CD4-positive, alpha-beta T cell treated with Interleukin-6 at 100 ng/mL for 8 hours (primary cell): ENCODE measurements around the gene DPEP3.

Source experiments
- DNase-seq: peaks from one replicate; pipeline ENCODE4 v3.0.0-alpha.2; 2020; ENCODE audit warnings: mixed read lengths, low spot score

The DPEP3 gene

DNA sequence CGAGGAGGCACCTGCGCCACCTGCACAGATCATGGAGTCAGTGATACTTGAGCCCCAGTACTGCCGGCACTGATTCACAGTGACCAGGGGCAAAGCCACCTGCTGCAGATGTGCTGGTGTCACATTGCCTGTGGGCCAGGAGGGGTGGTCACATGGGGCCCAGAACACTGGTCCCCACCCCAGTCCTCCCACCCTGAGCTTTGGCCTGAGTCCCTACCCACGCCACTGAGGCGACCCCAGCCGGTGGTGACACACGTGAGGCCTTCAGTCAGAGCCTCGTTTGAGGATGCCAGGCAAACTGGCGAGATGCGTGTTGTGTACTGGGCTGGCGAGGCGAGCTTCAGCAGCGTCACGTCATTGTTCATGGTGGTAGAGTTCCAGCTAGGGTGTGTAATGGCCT lies 50.1 kb downstream of the DPEP3 start:
- DNase-seq: no peak

DNA sequence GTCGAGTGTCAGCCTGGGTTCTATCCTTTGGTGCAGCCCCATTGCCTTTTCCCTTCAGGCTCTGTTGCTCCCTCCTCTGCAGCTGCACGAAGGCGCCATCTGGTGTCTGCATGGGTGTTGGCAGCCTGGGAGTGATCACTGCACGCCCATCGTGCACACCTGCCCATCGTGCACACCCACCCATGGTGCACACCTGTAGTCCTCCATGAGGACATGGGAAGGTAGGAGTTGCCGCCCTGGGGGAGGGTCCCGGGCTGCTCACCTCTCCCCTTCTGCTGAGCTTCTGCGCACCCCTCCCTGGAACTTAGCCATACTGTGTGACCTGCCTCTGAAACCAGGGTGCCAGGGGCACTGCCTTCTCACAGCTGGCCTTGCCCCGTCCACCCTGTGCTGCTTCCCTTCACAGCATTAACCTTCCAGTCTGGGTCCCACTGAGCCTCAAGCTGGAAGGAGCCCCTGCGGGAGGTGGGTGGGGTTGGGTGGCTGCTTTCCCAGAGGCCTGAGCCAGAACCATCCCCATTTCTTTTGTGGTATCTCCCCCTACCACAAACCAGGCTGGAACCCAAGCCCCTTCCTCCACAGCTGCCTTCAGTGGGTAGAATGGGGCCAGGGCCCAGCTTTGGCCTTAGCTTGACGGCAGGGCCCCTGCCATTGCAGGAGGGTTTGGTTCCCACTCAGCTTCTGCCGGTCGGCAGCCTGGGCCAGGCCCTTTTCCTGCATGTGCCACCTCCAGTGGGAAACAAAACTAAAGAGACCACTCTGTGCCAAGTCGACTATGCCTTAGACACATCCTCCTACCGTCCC lies 51.5 kb downstream of the DPEP3 start:
- peak; percentile 73 for DNase-seq

DNA sequence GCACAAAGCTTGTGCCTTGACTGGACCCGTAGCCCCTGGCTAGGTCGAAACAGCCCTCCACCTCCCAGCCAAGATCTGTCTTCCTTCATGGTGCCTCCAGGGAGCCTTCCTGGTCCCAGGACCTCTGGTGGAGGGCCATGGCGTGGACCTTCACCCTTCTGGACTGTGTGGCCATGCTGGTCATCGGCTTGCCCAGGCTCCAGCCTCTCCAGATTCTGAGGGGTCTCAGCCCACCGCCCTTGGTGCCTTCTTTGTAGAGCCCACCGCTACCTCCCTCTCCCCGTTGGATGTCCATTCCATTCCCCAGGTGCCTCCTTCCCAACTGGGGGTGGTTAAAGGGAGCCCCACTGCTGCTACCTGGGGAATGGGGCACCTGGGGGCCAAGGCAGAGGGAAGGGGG lies 52.2 kb downstream of the DPEP3 start:
- no peak for DNase-seq

DNA sequence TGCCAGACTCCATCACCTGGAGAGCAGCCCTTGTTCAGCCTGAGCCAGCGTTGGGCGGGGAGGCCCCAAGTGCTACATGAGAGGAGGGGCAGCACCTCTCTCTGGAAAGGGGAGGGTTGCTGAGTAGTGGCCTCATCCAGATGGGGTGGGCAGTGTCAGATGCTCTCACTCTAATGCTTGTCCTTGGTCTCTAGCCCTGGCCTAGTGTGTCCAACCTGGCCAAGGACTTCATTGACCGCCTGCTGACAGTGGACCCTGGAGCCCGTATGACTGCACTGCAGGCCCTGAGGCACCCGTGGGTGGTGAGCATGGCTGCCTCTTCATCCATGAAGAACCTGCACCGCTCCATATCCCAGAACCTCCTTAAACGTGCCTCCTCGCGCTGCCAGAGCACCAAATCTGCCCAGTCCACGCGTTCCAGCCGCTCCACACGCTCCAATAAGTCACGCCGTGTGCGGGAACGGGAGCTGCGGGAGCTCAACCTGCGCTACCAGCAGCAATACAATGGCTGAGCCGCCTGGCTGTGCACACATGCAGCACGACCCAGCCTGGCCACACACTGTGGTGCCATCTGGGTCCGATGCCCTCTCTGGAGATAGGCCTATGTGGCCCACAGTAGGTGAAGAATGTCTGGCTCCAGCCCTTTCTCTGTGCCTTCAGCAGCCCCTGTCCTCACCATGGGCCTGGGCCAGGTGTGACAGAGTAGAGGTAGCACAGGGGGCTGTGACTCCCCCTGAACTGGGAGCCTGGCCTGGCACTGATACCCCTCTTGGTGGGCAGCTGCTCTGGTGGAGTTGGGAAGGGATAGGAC lies 53.0 kb downstream of the DPEP3 start:
- DNase-seq: no peak

DNA sequence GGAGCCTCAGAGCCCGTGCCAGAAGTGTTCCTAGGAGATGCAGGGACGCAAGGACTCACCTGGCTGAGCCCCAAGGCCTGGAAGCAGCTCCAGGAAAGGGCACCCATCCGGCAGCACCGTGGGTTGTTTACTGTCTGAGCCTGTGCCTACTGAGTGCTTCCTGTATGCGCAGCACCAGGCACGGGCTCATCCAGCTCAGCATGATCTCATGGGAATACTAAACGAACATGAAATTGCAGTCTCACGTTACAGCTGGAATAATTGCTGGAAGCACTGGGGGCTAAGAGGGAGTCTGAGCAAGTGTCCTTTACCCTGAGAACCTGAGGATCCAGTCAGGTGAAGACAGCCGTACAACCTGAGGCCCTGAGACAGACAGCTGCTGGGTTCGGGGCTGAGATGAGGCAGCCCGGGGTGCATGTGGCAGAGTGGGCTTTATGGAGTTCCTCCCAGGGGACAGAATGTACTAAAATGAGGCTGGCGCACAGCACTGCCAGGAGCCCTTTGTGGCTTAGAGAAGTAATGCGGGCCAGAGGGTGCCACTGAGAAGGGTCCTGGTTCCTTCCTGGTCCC lies 54.0 kb downstream of the DPEP3 start:
- no peak for DNase-seq
